CD14-positive monocyte (primary cell): ENCODE measurements around the gene KCNJ18. TPM values are rescaled to one million over a fixed set of nuclear protein-coding genes. Genes with fewer than 3 reads are reported as not detected.
"Not testable (repeated sequence)": the region's sequence is repeated elsewhere in the genome, so short reads cannot be mapped to it uniquely, and the experiment has no call there.

ENCODE experiments used
- DNase-seq, 3 donors: peaks; one replicate each; pipeline ENCODE4 v3.0.0-alpha.2; 2011 to 2022
- H2AFZ ChIP-seq: 2 replicates; pipeline ENCODE4 v1.6.0; 2012; ENCODE audit warnings: mild to moderate bottlenecking, low read depth, low read length, inconsistent platforms; ENCODE audit not compliant: insufficient read depth, poor library complexity, severe bottlenecking
- H3K27ac ChIP-seq, 2 donors: 1 replicate in 1 of 2; 2 replicates in 1 of 2; pipeline ENCODE4 v1.5.1; 2012 to 2013; ENCODE audit warnings: low read length in 2 of 2, control low read depth in 1 of 2, inconsistent platforms in 1 of 2, low read depth in 1 of 2, mild to moderate bottlenecking in 1 of 2
- H3K27me3 ChIP-seq, 2 donors: one replicate each; pipeline versions ENCODE4 v1.6.0 to v1.6.1; 2011 to 2013; ENCODE audit warnings: low read length in 2 of 2; ENCODE audit not compliant: control insufficient read depth in 2 of 2, insufficient read depth in 2 of 2
- H3K36me3 ChIP-seq, 2 donors: replicated peaks in 1 of 2; 1 replicate in 1 of 2; 2 replicates in 1 of 2; pipeline versions ENCODE4 v1.5.1 to v1.6.1; 2012 to 2013; ENCODE audit warnings: low read length in 2 of 2, control low read depth in 1 of 2, inconsistent platforms in 1 of 2, mild to moderate bottlenecking in 1 of 2; ENCODE audit not compliant: insufficient read depth in 2 of 2, control insufficient read depth in 1 of 2
- H3K4me1 ChIP-seq, 2 donors: 1 replicate in 1 of 2; 2 replicates in 1 of 2; pipeline versions ENCODE4 v1.5.1 to v1.6.1; 2012 to 2013; ENCODE audit warnings: low read length in 2 of 2, control low read depth in 1 of 2, inconsistent platforms in 1 of 2, mild to moderate bottlenecking in 1 of 2, moderate library complexity in 1 of 2; ENCODE audit not compliant: insufficient read depth in 2 of 2, control insufficient read depth in 1 of 2
- H3K4me2 ChIP-seq: replicated peaks from 2 replicates; pipeline ENCODE3; 2012; ENCODE audit warnings: low read length, moderate library complexity, mild to moderate bottlenecking; ENCODE audit not compliant: poor library complexity, severe bottlenecking; ENCODE audit errors: extremely low read depth
- H3K4me3 ChIP-seq, 3 experiments: fragments of 200-600 bp in 1 of 3; sonication (generic) in 1 of 3; replicated peaks in 1 of 3; 1 replicate in 2 of 3; 2 replicates in 1 of 3; pipeline ENCODE4 v1.5.1; 2011 to 2013; ENCODE audit warnings: low read length in 3 of 3, mild to moderate bottlenecking in 3 of 3, control low read depth in 2 of 3, low read depth in 2 of 3, inconsistent platforms in 1 of 3, moderate library complexity in 1 of 3
- H3K79me2 ChIP-seq: 2 replicates; pipeline ENCODE4 v1.6.0; 2012; ENCODE audit warnings: mild to moderate bottlenecking, control low read depth, inconsistent platforms, low read length, moderate library complexity; ENCODE audit not compliant: insufficient read depth
- H3K9ac ChIP-seq: 2 replicates; pipeline ENCODE4 v1.6.0; 2017; ENCODE audit warnings: low read length, mild to moderate bottlenecking; ENCODE audit not compliant: insufficient read depth, poor library complexity, severe bottlenecking
- H3K9me3 ChIP-seq, 2 donors: replicated peaks in 1 of 2; 1 replicate in 1 of 2; 2 replicates in 1 of 2; pipeline versions ENCODE4 v1.5.1 to v1.6.1; 2012 to 2013; ENCODE audit warnings: low read length in 2 of 2, control low read depth in 1 of 2; ENCODE audit not compliant: control insufficient read depth in 1 of 2, insufficient read depth in 1 of 2
- H4K20me1 ChIP-seq: 2 replicates; pipeline ENCODE4 v1.6.0; 2012; ENCODE audit warnings: mild to moderate bottlenecking, low read length, control low read depth, moderate library complexity; ENCODE audit not compliant: insufficient read depth
- H3K27ac Mint-ChIP-seq, 7 donors: one replicate each; pipeline ENCODE4 v1.8.0; 2020; ENCODE audit warnings: mild to moderate bottlenecking in 7 of 7, mixed read lengths in 7 of 7, moderate library complexity in 6 of 7, inconsistent platforms in 2 of 7
- H3K27me3 Mint-ChIP-seq, 3 donors: one replicate each; pipeline ENCODE4 v1.8.0; 2021 to 2022; ENCODE audit warnings: low read depth in 3 of 3, mild to moderate bottlenecking in 3 of 3, mixed read lengths in 3 of 3, moderate library complexity in 3 of 3, inconsistent platforms in 1 of 3
- H3K36me3 Mint-ChIP-seq, 2 donors: one replicate each; pipeline ENCODE4 v1.8.0; 2020; ENCODE audit warnings: mixed read lengths in 2 of 2, inconsistent platforms in 1 of 2, mild to moderate bottlenecking in 1 of 2
- H3K4me1 Mint-ChIP-seq: one replicate; pipeline ENCODE4 v1.8.0; 2020; ENCODE audit warnings: mild to moderate bottlenecking, mixed read lengths
- H3K4me3 Mint-ChIP-seq, 2 donors: one replicate each; pipeline ENCODE4 v1.8.0; 2020; ENCODE audit warnings: mild to moderate bottlenecking in 2 of 2, mixed read lengths in 2 of 2, moderate library complexity in 1 of 2
- H3K9me3 Mint-ChIP-seq, 7 donors: one replicate each; pipeline ENCODE4 v1.8.0; 2020 to 2022; ENCODE audit warnings: mixed read lengths in 7 of 7, mild to moderate bottlenecking in 6 of 7, moderate library complexity in 6 of 7, inconsistent platforms in 2 of 7
- CTCF ChIP-seq: fragments of 200-600 bp; IDR thresholded peaks from one replicate; pipeline ENCODE4 v1.8.0; 2022; ENCODE audit warnings: antibody characterized with exemption, mild to moderate bottlenecking
- WGBS: methylation state at CpG from one replicate; pipeline ENCODE4 v1.1.5; 2013; ENCODE audit warnings: missing lambda C conversion rate; ENCODE audit not compliant: insufficient coverage; 5-methylcytosine and 5-hydroxymethylcytosine counted together
- intact Hi-C, 2 donors: fragments of 100-400 bp; cut with micrococcal nuclease; formaldehyde crosslinking; loops; one replicate each; pipeline versions ENCODE4 v1.15.0 to v1.15.1; 2023
- polyA plus RNA-seq, 3 donors: library from polyadenylated mRNA; depleted of rRNA in 1 of 3; unstranded in 2 of 3; stranded (reverse) in 1 of 3; fragments of 300-500 nt in 2 of 3; fragments of >200 nt in 1 of 3; fragmentation: Illumina TruSeq in 2 of 3; gene quantifications; 1 replicate in 2 of 3; 2 replicates in 1 of 3; pipeline ENCODE4 v1.2.3, GENCODE V29; 2012 to 2021

KCNJ18 gene
- polyA plus RNA-seq, 3 donors, result not detected

- H3K4me3 ChIP-seq, H3K27me3 Mint-ChIP-seq, H3K36me3 ChIP-seq, H3K27ac ChIP-seq, H3K4me2 ChIP-seq, DNase-seq, H3K4me1 Mint-ChIP-seq, H3K9ac ChIP-seq, intact Hi-C loops, H3K4me1 ChIP-seq, H3K4me3 Mint-ChIP-seq, H3K27me3 ChIP-seq, H3K27ac Mint-ChIP-seq, H3K36me3 Mint-ChIP-seq, H4K20me1 ChIP-seq, H2AFZ ChIP-seq, H3K79me2 ChIP-seq: not testable (repeated sequence)
- peaks cover 38 to 75% (median 54%) of the 10 kb centered on the region in 7 donors for H3K9me3 Mint-ChIP-seq
- H3K9me3 ChIP-seq, result peaks cover 61 to 67% of the 10 kb centered on the region in 2 donors
- 89% methylated on average over 26 of the region's 31 CpGs for WGBS
These were observed 18.7 kb upstream of the KCNJ18 start for GRCh38 chr17:21673451-21674241.

- Mint-ChIP-seq H3K4me3 (no peak overlapping the region), H3K27ac (no peak overlapping the region), H3K9me3 (peaks cover 40 to 74% (median 55%) of the 10 kb centered on the region in 7 donors), H3K27me3 (peaks cover 0 to 5% (median 2%) of the 10 kb centered on the region in 3 donors), H3K4me1 (no peaks in the 10 kb centered on the region), H3K36me3 (no peaks in the 10 kb centered on the region)
- Histone ChIP-seq H3K4me3 (no peak overlapping the region), H4K20me1 (no peaks in the 10 kb centered on the region), H3K36me3 (no peaks in the 10 kb centered on the region), H3K4me1 (no peaks in the 10 kb centered on the region), H3K4me2 (no peak overlapping the region), H2AFZ (no peak overlapping the region), H3K79me2 (no peaks in the 10 kb centered on the region), H3K9ac (no peak overlapping the region), H3K27ac (no peak overlapping the region), H3K27me3 (no peaks in the 10 kb centered on the region), H3K9me3 (peaks cover 66 to 69% of the 10 kb centered on the region in 2 donors)
- TF ChIP-seq CTCF, result no peak
- WGBS, result 93% methylated on average over 43 of the region's 43 CpGs
- DNase-seq, result no peak
- intact Hi-C loops, result no loop called here
These were observed 18.0 kb upstream of the KCNJ18 start for GRCh38 chr17:21674242-21674731.

GRCh38 chr17:21674891-21675738 is 17.2 kb upstream of the KCNJ18 start:
- H3K27ac Mint-ChIP-seq, H3K79me2 ChIP-seq, H3K4me3 Mint-ChIP-seq, H3K4me1 ChIP-seq, H3K4me1 Mint-ChIP-seq, H3K27me3 ChIP-seq, H3K4me3 ChIP-seq, H3K27me3 Mint-ChIP-seq, H3K27ac ChIP-seq, H3K9ac ChIP-seq, H2AFZ ChIP-seq, H4K20me1 ChIP-seq, intact Hi-C loops, H3K4me2 ChIP-seq, H3K36me3 Mint-ChIP-seq, DNase-seq, H3K36me3 ChIP-seq: not testable (repeated sequence)
- H3K9me3 ChIP-seq, result peaks cover 69 to 73% of the 10 kb centered on the region in 2 donors
- WGBS, result 93% methylated on average over 16 of the region's 17 CpGs
- H3K9me3 Mint-ChIP-seq, result peaks cover 45 to 79% (median 61%) of the 10 kb centered on the region in 7 donors
